NCI-H524 (cell line): ENCODE data around the gene NTSR1.

Experiments used
- DNase-seq, 2 experiments: peaks; one replicate each; lab custom pipeline; 2025; lab: John Stamatoyannopoulos, UW

Gene NTSR1

DNA sequence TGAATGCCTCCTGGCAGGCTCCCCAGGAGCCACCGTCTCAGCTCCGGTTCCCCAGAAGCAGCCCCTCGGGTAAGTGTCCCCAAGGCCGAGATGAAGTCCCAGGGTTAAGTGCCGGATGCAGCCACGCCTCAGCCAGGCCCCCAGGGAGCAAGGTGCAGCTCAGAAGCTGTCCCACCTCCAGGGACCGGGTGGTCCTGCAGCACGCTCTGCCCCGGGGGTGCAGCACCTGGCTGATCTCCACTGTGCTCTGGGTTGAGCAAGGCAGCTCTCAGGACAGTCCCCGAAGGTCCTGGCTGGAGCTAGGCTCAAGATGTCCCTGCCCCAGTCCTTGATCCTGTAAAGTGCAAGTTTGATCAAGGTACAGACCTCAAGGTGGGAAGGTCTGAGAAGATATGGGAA lies 15.1 kb upstream of the NTSR1 start:
- no peak for DNase-seq

DNA sequence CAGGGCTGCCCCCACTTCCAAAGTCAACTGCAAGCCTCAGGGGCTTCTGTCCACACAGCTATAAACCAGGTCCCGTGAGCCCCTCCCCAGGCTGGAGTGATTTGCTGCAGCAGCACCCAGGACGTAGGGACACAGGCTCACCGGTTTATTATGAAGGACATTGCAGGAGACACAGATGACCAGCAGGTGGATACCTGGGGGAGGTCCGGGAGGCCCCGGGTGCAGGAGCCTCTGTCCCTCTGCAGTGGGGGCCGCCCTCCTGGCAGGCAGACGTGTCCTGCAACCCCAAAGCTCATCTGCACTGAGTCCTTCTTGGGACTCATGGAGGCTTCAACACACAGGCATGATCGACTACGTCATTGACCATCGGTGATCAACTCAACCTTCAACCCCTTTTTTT lies 14.5 kb upstream of the NTSR1 start:
- DNase-seq, result no peak

DNA sequence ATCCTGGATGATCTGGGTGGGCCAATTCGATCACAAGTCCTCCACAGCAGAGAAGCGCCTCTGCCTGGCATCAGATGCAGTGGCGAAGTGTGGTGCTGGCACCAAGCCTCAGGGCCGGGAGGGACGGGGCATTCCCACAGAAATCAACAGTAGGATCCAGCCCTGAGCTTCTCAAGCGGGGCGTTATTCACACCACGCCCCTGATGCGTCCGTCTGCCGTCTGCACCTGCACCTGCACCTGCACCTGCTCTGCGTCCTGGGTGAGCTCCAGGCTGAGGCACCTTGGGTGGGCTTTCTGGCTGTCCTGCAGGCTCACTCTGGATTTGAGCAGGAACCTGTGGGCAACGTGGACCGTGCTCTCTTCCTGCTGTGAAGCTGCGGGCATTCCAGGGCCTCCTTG lies 13.8 kb upstream of the NTSR1 start:
- no peak for DNase-seq

DNA sequence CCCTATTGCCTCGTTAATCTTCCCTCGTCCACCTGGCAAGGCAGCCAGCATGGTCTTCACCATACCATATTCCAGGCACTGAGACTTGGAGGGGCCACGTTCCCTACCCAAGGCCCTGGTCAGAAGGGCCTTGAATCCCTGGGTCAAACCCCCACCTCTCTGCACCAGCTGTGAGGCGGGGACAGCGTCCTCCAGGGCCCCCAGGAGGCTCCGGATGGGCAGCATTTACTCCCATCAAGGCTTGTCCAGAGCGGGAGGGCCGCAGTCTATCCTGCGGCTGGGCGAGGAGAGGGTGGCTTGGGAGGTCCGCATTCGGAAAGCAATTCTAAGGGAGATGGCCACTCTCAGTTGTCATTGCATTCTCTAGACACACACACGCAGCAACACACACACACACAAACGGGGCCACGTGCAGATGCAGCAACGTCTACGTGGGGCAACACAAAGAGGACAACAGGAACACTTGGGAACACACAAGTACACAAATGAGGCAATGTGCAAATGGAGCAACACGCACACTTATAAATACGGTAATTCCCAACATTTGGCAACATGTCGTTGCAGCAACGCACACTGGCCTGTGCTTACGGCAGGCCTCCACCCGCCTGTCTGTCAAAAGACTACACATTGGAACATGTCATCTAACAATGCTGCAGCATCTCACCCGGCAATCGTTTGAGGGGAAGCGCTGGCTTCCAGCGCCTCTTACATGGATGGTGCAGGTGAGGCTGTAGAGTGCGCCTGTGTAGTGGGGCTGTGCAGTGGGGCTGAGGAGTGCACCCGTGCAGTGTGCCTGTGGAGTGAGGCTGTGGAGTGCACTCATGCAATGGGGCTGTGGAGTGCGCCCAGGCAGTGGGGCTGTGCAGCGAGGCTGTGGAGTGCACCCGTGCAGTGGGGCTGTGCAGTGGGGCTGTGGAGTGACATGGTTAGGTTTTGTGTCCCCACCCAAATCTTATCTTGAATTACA lies 12.9 kb upstream of the NTSR1 start:
- no peak for DNase-seq

DNA sequence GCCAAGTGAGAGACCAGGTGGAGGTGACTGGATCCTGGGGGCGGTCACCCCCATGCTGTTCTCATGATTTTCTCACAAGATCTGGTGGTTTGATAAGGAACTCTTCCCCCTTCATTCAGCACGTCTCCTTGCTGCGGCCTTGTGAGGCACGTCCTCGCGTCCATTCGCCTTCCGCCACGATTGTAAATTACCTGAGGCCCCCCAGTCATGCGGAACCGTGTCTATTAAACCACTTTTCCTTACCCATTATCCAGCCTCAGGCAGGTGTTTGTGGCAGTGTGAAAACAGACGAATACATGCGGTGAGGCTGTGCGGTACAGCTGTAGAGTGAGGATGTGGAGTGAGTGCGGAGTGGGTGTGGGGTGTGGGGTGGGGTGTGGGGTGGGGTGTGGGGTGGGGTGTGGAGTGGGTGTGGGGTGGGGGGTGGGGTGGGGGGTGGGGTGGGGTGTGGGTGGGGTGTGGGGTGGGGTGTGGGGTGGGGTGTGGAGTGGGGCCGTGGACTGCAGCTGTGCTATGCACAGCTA lies 12.1 kb upstream of the NTSR1 start:
- DNase-seq, result no peak

DNA sequence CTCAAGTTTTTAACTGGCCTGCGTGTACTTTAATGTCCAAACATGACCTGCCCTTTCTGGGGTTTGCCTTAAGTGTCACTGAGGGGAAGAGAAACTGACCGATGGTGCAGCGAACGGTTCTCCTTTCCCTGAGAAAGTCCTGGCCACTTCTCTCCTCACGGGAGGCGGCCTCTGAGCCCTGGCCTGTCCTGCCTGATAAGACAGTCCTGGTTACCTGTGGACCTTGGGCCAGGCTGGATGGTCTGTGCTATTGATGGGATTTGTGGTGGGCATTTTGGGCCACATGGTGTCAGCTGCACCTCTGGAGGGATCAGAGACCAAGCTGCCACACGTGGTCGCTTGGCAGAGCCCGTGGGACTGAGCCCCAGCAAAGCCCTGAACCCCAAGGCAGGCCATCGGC lies 11.6 kb upstream of the NTSR1 start:
- no peak for DNase-seq

DNA sequence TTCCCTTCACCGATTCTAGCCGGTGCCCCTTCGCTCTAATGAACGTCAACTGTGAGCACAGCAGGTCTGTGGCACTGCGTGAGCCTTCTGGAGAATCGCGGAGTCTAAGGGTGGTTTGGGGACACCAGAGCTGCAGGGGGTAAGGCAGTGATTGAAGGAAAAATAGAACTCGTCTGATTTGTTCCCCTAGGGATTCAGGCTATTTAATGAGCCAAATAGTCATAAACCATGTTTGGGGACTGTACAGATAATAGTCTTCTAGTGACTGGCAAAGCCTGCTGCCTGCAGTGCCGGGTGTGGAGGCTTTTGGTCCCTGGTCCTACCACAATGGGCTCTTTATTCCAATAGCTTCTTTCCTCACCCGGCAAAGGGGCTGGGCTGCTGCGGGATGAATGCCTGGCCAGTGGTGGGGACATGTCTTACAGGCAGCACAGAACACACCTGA lies 11.1 kb upstream of the NTSR1 start:
- no peak for DNase-seq

DNA sequence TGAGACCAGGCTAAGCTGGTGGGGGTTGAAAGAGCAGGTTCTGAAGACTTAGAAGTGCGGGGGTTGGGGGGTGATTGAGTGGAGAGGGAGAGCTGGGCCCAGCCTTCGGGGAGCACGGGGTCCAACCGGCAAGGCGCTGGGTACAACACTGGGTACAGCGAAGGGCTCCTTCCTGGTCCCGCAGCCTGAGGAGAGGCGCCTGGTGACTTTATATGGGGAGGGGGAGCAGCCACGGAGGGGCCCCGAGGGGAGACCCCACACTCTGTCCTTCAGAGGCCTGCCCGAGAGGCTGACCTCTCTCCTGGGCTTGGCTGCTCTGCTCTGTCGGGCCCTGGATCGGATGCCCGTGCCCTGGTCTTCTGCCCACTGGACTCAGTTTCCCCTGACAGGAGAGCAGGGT lies 10.4 kb upstream of the NTSR1 start:
- no peak for DNase-seq

DNA sequence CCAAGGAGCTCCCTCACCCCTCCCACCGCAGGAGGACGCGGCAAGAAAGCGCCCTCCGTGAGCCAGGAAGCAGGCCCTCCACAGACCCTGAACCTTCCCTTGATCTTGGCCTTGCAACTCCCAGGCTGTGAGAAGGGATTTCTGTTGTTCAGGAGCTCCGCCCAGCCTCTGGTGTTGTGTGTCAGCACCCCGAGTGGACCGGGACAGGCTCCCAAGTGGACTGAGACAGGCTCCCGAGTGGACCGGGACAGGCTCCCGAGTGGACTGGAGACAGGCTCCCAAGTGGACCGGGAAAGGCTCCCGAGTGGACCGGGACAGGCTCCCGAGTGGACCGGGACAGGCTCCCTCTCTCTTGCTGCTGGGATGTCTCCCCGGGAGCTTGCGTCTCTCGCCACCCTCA lies 9.3 kb upstream of the NTSR1 start:
- no peak for DNase-seq

DNA sequence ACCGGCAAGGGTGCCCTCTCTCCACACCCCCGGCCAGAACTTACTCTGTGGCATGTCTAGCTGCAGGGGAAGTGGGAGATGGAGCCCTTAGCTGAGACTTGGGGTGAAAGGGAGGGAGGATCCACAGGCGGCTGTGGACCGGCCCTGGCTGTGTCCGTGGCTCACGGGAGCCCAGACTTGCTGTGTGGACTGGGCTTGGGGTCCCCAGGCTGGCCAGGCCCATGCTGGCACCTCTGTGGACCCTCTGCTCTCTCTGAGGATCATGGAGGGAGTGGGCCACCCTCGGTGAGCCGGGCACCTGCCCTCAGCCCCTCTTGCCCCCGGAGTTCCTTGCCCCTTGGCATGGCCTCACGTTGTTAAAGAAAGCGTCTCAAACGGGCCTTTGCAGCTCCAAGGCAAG lies 8.9 kb upstream of the NTSR1 start:
- no peak for DNase-seq

DNA sequence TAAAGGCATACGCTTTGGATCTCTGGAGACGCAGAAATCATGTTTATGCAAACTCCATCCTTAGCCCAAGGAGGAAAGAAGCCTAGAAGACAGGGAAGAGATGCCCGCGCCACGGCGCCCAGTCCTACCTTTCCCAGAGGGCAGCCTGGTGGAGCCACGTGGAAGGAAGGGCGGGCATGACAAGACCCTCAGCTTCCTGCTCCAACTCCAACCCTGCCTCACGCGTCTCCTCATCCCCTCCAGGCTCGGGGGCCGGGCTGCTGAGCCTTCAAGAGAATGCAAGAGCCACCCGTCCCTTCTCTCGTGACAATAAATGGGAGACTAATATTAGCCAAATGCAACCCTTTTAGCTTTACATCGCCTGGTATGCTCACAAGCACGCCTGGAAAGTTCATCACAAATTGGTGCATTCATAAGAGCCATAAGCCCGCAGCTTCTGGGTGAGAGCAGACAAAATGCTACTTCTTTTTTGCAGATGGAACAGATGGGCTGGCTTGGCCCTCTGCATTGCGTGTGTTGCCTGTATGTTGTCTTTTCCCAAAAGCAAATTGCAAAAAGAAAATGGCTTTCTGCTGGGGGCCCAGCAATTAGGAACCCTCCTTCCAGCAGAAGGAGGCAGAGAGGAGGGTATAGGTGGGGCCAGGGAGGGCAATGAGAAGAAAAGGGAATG lies 8.2 kb upstream of the NTSR1 start:
- DNase-seq, result peak in 1 of 2 experiments; percentile 25

DNA sequence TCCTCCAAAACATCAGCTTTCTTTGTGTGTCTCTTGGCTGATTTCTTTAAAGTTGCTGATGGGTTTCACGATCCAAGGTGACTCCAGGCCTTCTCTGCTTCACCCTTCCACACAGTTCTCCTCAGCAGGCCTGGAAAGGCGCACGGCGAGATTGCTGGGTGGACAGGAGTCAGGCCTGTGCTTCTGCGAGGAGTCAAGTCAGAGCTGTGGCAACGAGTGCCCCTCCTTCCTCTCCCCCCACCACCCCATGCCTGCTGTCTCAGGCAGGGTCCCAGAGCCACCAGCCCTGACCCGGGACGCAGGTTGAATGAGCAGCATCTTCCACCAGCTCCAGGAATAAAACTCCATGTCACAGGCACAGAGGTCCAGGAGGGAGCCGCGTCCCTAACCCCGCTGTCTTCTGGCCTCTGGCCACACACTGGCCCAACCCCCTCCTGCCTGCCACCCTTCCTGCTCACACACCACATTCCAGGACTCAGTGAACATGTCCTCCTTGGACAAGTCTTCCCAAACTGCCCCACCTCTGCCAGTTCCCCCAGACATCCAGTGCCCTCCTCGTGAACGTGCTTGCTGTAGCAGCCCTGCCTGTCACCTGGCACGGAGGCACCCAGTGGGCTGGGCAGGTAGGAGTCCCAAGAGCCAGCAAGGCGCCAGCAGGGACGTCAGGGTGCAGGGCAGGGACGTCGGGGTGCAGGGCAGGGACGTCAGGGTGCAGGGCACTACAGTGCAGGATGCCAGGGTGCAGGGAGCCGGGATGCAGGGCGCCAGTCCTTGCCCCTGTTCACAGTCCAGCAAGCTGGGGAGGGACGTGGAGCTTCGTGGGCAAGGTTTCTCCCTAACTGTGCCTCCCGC lies 7.2 kb upstream of the NTSR1 start:
- DNase-seq, result no peak

DNA sequence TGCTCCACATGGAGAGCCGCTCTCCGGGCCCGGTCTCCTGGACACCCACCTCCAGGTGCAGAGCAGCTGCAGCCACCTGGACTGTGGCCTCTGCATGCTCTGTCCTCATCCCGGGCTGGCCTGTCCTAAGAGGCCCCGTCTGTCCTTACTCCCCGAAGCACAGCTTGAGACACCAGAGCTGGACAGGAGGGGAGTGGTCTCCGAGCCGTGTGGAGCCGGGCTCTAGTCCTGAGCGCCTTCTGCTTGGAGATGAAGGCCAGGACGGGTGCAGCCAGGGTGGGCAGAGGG lies 6.7 kb upstream of the NTSR1 start:
- no peak for DNase-seq

DNA sequence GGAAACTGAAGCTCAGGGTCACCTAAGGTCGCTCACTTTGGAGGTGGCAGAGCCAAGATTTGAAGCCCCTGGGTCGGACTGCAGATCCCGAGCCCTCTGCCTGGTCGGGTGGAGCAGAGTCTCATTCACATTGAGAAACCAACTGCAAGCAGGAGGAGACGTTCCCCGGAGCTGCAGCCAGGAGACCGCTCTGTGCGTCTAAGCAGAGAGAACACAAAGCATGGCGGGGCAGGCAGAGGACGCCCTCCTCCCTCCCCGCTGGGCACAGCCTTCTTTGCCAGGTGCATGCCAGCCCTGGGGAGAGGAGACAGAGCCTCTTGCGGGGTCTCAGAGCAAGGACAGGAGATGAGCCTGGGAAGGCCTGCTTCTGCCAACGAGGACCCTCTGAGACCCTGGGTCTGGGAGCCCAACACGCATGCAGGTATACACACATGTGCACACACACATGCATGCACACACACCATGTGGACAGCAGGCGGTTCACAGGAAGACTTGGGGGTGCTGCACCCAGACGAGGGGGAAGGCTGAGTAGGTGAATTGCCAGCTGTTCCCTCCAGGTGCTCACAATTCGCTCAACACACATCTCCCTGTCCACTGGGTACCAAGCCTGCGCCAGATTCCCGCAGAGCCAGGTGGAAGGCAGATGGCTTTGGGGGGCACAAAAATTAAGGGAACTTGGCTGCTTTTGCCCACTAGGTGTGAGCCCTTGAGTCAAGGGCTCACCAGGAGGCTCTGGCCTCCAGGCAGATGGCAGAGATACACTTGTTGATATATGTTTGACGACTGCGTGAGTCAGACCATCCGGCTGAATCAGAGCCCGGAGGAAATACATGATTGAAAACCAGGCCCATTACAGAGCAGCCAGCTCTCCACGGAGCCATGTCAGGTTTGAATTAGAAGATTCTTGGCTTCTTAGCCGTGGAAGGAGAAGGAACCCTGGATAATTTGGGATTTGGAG lies 5.5 kb upstream of the NTSR1 start:
- DNase-seq, result peak; percentile 85 to 92

DNA sequence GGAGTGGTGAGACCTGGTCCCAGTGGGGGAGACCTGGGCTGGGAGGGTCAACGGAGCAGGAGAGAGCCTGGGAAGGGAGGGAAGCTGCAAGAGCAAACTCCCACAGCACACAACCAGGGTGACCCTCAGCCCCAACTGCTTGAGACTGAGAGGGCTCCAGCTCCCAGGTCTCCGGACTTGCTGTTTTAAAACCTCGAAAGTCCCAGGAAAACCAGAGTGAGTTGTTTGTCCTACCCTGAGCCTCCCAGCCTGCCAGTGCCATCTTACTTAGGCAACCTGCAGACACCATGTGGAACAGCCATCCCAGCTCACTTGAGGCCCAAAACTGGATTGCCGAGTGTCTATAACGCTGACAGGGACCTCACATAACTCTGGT lies 4.8 kb upstream of the NTSR1 start:
- DNase-seq, result no peak

DNA sequence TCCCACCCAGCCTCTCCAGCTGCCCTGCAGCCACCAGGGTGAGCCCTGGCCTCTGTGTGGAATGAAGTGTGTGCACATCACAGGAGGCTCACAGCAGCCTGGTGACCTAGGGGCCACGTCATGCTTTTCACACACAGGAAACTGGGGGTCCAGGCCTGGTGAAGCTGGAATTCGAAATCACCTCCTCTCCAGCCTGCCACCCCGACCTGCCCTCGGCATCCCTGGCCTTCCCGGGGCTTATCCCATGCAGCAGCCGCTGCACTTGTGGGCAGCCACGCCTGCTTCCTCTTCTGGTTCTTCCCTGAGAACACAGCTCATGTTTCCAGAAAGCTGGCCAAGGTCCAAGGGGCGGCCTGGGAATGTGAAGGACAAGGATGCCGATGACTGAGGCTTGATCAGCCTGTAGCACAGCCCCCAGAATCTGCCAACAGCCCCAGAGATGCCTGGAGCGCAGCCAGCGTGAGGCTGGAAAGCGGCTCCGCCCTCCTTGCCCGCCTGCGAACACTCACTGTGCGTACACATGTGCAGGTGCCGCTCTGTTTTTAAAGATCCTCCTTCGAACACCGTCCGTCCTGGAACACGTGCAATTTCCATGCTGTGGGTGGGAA lies 4.2 kb upstream of the NTSR1 start:
- peak; percentile 91 to 95 for DNase-seq

DNA sequence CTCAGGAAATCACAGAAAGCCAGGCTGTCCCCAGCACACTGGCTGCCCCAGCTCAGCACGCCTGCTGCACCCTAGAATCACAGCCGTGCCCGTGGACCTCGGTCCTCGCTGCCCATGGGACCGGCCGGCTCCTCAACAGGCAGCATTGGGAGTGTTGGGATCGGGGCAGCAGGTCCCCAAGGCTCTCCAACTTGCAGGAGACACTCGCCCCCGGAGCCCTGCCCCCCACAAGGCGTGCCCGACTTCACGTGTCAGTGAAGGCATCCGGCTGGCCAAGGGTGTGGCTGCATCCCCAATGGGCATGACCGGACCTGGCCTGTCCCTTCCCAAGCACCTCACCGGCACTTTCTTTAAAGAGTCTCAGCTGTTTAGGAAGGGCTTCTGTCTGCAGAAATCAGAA lies 3.0 kb upstream of the NTSR1 start:
- no peak for DNase-seq

DNA sequence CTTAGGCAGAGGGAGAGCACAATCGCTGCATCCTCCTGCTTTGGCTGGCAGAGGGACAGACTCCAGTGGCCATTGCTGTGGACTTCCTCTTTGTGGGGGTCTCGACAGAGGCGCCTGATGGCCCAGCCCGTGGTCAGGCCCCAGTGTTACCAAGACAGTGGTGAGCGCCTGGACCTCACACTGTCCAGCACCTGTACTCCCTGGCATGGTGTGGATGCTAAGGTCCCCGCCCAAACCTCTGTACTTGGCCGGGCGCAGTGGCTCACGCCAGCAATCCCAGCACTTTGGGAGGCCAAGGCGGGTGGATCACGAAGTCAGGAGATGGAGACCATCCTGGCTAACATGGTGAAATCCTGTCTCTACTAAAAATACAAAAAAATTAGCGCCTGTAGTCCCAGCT lies 2.3 kb upstream of the NTSR1 start:
- no peak for DNase-seq

DNA sequence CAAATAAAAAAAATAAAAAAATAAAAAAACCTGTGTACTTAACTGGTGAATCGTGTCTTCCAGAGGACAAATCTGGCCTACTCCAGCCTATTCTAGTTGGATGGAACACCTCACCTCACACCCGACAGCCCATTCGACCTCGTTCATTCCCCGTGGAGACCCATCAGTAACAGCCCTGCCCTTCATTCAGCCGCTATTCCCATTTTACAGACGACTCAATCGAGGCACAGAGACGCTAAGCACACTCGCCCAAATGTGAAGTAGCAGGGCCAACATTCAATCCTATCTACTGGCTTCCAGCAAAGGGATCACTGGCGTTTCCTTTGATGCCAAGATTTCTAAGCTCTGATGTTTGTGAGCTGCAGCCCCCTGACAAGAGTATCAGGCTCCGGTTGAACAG lies 1.8 kb upstream of the NTSR1 start:
- DNase-seq, result no peak

DNA sequence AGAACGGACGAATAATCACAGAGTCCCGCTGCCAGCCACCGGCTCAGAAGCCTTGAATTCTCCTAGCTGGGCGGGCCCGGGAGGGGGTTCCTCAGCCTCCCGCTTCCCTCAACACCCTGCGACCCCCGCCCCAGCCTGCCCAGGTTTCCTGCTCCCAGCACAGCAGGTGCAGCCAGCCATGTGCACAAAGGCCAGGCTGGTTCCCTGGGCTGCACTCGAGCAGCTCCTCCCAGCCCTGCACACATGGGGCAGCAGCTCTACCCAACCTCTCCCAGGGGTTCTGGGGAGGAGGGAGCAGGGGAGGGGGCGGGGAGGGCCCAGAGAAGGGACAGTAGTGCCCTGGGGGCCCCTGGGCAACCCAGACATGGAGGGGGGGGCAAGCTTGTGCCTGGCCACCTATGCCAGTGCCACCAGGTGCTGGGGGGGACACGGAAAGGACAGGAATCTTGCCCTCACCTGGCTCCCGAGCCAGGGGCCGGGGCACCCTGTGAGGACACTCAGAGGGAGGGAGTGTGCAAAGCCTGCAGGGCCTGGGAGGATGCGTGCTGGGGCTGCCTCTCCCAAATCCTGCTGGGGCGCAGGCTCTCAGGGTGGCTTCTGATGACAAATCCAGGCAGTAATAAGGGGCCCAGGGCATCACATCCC lies 1.2 kb upstream of the NTSR1 start:
- peak in 1 of 2 experiments; percentile 58 for DNase-seq
